ENCODE measurements around the gene GIPC3.
A peak's percentile ranks its signal among the peaks of the same experiment; 100 is the strongest.

GIPC3 gene

GRCh38 chr19:3585301-3586126 is at the start of gene GIPC3:
GIPC3 (plus strand) TSS chr19:3585478; CDS start chr19:3585598, 120 bp downstream.
- no peak for DNase-seq

- DNase-seq = no peak
Observed at GRCh38 chr19:3535563-3535965, 49.7 kb upstream of the GIPC3 start.

- no peak for DNase-seq
Observed at GRCh38 chr19:3535981-3536380, 49.3 kb upstream of the GIPC3 start.

GRCh38 chr19:3536429-3537100 is 48.7 kb upstream of the GIPC3 start:
- no peak for DNase-seq

- no peak for DNase-seq
Observed at GRCh38 chr19:3537101-3537437, 48.2 kb upstream of the GIPC3 start.

- no peak for DNase-seq
Observed at GRCh38 chr19:3537438-3538240, 47.6 kb upstream of the GIPC3 start.

GRCh38 chr19:3538258-3538929 is 46.9 kb upstream of the GIPC3 start:
- DNase-seq = no peak

- no peak for DNase-seq
Observed at GRCh38 chr19:3538965-3539755, 46.1 kb upstream of the GIPC3 start, which contains the start of gene TEKTIP1. TEKTIP1 (plus strand) TSS chr19:3539174; CDS start chr19:3539178, 4 bp downstream.

GRCh38 chr19:3539756-3540118 is 45.5 kb upstream of the GIPC3 start:
- no peak for DNase-seq

- no peak for DNase-seq
Observed at GRCh38 chr19:3543150-3544057, 41.9 kb upstream of the GIPC3 start.

- no peak for DNase-seq
Observed at GRCh38 chr19:3544058-3544376, 41.3 kb upstream of the GIPC3 start.

GRCh38 chr19:3544742-3545668 is 40.3 kb upstream of the GIPC3 start:
- DNase-seq = peak; percentile 76

- no peak for DNase-seq
Observed at GRCh38 chr19:3545669-3546034, 39.6 kb upstream of the GIPC3 start.

GRCh38 chr19:3546119-3546518 is 39.2 kb upstream of the GIPC3 start:
- DNase-seq = no peak

GRCh38 chr19:3547301-3547731 is 38.0 kb upstream of the GIPC3 start:
- DNase-seq = peak; percentile 32

- no peak for DNase-seq
Observed at GRCh38 chr19:3547767-3548282, 37.5 kb upstream of the GIPC3 start.

- no peak for DNase-seq
Observed at GRCh38 chr19:3548606-3549005, 36.7 kb upstream of the GIPC3 start.

GRCh38 chr19:3549816-3550215 is 35.5 kb upstream of the GIPC3 start:
- DNase-seq = no peak

GRCh38 chr19:3550947-3551791 is 34.1 kb upstream of the GIPC3 start:
- no peak for DNase-seq

Data from stimulated activated CD4-positive, alpha-beta T cell treated with anti-CD3 and anti-CD28 coated beads, Interleukin-1b, Interleukin-23, amount 100 ng/mL, for 48 hours (primary cell).